Testis (tissue), 2 donors: ENCODE data around the gene DPH2.

ENCODE experiments used
- CTCF ChIP-seq, 3 experiments: fragments of 450-650 bp in 2 of 3; fragments of 200-600 bp in 1 of 3; sonication (generic) in 1 of 3; IDR thresholded peaks; one replicate each; pipeline ENCODE4 v1.5.1; 2016 to 2019; ENCODE audit warnings: antibody characterized with exemption in 3 of 3, mild to moderate bottlenecking in 2 of 3, moderate library complexity in 1 of 3
- POLR2A ChIP-seq: fragments of 450-650 bp; IDR thresholded peaks from one replicate; pipeline ENCODE4 v1.6.1; 2017; ENCODE audit warnings: antibody characterized with exemption, mild to moderate bottlenecking, moderate library complexity

- TF ChIP-seq CTCF (IDR thresholded peaks at IDR 0.05) = no peak
- TF ChIP-seq POLR2A = no peak
These were observed 44.7 kb downstream of the DPH2 start for GRCh38 chr1:44014365-44015104.
